GM12864 (cell line): ENCODE data around the gene NEB.

Experiments used
- DNase-seq: peaks from one replicate; pipeline ENCODE4 v3.0.0-alpha.2; 2011; ENCODE audit warnings: low read depth
- H3K4me3 ChIP-seq: 2 replicates; pipeline ENCODE4 v1.5.1; 2011; ENCODE audit warnings: mild to moderate bottlenecking, low read depth, low read length, control low read depth
- TF ChIP-seq, protein P1 (sequence below): IDR thresholded peaks from 2 replicates; pipeline ENCODE4 v1.5.1; 2011; ENCODE audit warnings: low read depth, mild to moderate bottlenecking, moderate library complexity, low read length, control low read depth, inconsistent platforms; ENCODE audit errors: missing control alignments

Gene NEB

DNA sequence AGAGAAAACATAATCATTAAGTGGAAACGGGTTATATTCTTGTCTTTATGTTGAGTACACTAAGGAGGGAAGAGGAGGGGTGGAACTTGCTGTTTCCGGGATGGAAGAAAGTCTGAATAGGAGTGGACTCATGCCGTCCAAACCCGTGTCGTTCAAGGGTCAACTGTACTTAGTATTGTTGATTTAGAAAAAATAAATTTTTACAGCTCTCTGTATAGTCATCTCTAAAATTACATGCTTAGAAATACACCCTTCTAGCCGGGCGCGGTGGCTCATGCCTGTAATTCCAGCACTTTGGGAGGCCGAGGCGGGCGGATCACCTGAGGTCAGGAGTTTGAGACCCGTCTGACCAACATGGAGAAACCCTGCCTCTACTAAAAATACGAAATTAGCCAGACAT lies 295.1 kb downstream of the NEB start:
- TF ChIP-seq, protein P1, sequence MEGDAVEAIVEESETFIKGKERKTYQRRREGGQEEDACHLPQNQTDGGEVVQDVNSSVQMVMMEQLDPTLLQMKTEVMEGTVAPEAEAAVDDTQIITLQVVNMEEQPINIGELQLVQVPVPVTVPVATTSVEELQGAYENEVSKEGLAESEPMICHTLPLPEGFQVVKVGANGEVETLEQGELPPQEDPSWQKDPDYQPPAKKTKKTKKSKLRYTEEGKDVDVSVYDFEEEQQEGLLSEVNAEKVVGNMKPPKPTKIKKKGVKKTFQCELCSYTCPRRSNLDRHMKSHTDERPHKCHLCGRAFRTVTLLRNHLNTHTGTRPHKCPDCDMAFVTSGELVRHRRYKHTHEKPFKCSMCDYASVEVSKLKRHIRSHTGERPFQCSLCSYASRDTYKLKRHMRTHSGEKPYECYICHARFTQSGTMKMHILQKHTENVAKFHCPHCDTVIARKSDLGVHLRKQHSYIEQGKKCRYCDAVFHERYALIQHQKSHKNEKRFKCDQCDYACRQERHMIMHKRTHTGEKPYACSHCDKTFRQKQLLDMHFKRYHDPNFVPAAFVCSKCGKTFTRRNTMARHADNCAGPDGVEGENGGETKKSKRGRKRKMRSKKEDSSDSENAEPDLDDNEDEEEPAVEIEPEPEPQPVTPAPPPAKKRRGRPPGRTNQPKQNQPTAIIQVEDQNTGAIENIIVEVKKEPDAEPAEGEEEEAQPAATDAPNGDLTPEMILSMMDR: no peak
- DNase-seq: no peak
- no peak overlapping the region for H3K4me3 ChIP-seq

DNA sequence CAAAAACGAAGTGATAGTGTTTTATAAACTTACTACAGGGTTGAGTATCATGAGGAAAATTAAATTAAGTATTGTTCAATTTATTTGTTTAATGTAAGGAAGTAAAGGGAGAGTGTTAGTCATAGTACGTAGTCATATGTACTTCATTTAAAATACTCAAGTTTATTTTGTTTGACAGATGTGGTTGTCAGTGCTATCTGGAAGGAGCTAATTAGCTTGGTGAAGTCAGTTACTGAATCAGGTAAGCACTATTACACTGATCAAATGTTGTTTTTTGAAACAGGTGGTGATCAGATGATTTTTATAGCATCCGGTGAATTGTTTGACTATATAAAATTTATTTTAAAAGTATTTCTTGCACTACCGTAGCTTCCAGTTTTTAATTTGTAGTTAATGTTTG lies 295.8 kb downstream of the NEB start:
- TF ChIP-seq, protein P1: no peak
- no peak overlapping the region for H3K4me3 ChIP-seq
- no peak for DNase-seq

DNA sequence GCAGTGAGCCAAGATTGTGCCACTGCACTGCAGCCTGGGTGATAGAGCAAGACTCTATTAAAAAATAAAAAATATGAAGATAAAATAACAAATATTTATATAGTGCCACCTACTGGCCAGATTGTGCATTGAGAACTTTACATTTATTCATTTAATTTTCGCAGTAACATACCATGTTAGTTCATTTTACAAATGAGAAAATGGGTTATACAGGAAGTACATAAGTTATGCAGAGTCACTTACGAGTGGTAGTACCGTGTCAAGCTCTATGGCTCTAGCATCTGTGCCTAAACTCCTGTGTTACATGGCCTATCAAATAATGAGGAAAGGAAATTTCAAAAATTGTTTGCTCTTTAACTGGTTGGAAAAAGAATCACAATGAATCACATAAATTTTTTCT lies 296.6 kb downstream of the NEB start:
- H3K4me3 ChIP-seq: no peak overlapping the region
- TF ChIP-seq, protein P1: peak; percentile 34
- no peak for DNase-seq
